Activated CD4-positive, alpha-beta T cell treated with anti-CD3 and anti-CD28 coated beads for 36 hours (primary cell): Measurements from ENCODE around the gene CENPU. TPM values are rescaled to one million over a fixed set of nuclear protein-coding genes. Genes with fewer than 3 reads are reported as not detected.
A peak's percentile ranks its signal among the peaks of the same experiment; 100 is the strongest.

Experiments used
- ATAC-seq: fragments of 200-7000 bp; cut with Tn5 transposase; one replicate; pipeline ENCODE4 v1.10.0; 2021; ENCODE audit warnings: mild to moderate bottlenecking, moderate library complexity
- CTCF ChIA-PET: fragments of 350-600 bp; sonication (Branson Sonifier 250); formaldehyde crosslinking; loops from one replicate; lab custom pipeline; 2021; ENCODE audit warnings: antibody characterized with exemption; lab: Charles Lee
- POLR2A ChIA-PET: fragments of 350-600 bp; sonication (Branson Sonifier 250); formaldehyde crosslinking; loops from one replicate; lab custom pipeline; 2021; ENCODE audit warnings: antibody characterized with exemption, inconsistent platforms; lab: Charles Lee
- DNase-seq: peaks from one replicate; pipeline ENCODE4 v3.0.0-alpha.2; 2020
- H3K27ac Mint-ChIP-seq: one replicate; pipeline ENCODE4 v1.8.0; 2021; ENCODE audit warnings: mixed read lengths
- H3K27me3 Mint-ChIP-seq: one replicate; pipeline ENCODE4 v1.8.0; 2021; ENCODE audit warnings: mixed read lengths
- H3K36me3 Mint-ChIP-seq: one replicate; pipeline ENCODE4 v1.8.0; 2021; ENCODE audit warnings: low read depth, mixed read lengths
- H3K4me1 Mint-ChIP-seq: one replicate; pipeline ENCODE4 v1.8.0; 2021; ENCODE audit warnings: mixed read lengths
- H3K4me3 Mint-ChIP-seq: one replicate; pipeline ENCODE4 v1.8.0; 2021; ENCODE audit warnings: mild to moderate bottlenecking, moderate library complexity, mixed read lengths
- H3K9me3 Mint-ChIP-seq: one replicate; pipeline ENCODE4 v1.8.0; 2021; ENCODE audit warnings: low read depth, mixed read lengths
- intact Hi-C, 2 experiments: fragments of 100-400 bp; cut with DNase I in 1 of 2; cut with micrococcal nuclease in 1 of 2; formaldehyde crosslinking; loops; one replicate each; pipeline versions ENCODE4 v1.14.2 to v1.15.1; 2022 to 2024; cut with DNase I, micrococcal nuclease
- total RNA-seq, 2 experiments: library from RNA; stranded (reverse); gene quantifications; one replicate each; pipeline ENCODE4 v1.2.3, GENCODE V29; 2021

Gene CENPU
- total RNA-seq, 2 experiments from 2014 or later: 87.7 to 88.4 TPM

- Mint-ChIP-seq H3K27me3 (no peaks in the 10 kb centered on the region), H3K27ac (peak overlapping the region; percentile 94), H3K4me1 (peaks cover 32% of the 10 kb centered on the region), H3K9me3 (no peaks in the 10 kb centered on the region), H3K4me3 (peak overlapping the region; percentile 98), H3K36me3 (peaks cover 20% of the 10 kb centered on the region)
- DNase-seq (no peak), ATAC-seq (no peak)
- CTCF ChIA-PET: interaction anchor here (0.6 to 2.1 kb wide), 6 partner anchors 11 to 1291 kb away, joined by 3 to 13 read pairs (median 4); no protein-coding TSS in a partner anchor
- POLR2A ChIA-PET: interaction anchor here (0.6 to 2.8 kb wide), 11 partner anchors 9 to 497 kb away, joined by 3 to 15 read pairs (median 4); partner anchors contain the start of genes CASP3, IRF2 and PRIMPOL
- intact Hi-C loops: loop anchor here (1.0 to 10.0 kb wide), 16 partner anchors 28 to 1290 kb away; partner anchors contain the start of genes CASP3 (in 2 of the 2), IRF2 (in 2 of the 2), PRIMPOL (in 2 of the 2) and ANKRD37 (in 1 of the 2)
Observed at GRCh38 chr4:184734758-184735157, 862 bp upstream of the CENPU start.

- intact Hi-C loops: loop anchor here (5.0 to 10.0 kb wide), 6 partner anchors 90 to 1287 kb away; partner anchors contain the start of genes CDKN2AIP (in 1 of the 2) and IRF2 (in 1 of the 2)
- peaks cover 41% of the 10 kb centered on the region for H3K36me3 Mint-ChIP-seq
- no peaks in the 10 kb centered on the region for H3K9me3 Mint-ChIP-seq
- H3K27me3 Mint-ChIP-seq: no peaks in the 10 kb centered on the region
- H3K4me3 Mint-ChIP-seq: peak overlapping the region; percentile 98
- CTCF ChIA-PET: no interaction called here
- H3K27ac Mint-ChIP-seq: peak overlapping the region; percentile 37
- ATAC-seq (no peak), DNase-seq (peak; percentile 35)
- H3K4me1 Mint-ChIP-seq: peaks cover 24% of the 10 kb centered on the region
- POLR2A ChIA-PET: interaction anchor here (0.7 to 2.8 kb wide), 4 partner anchors 83 to 476 kb away, joined by 3 to 15 read pairs (median 4); partner anchors contain the start of genes CASP3, IRF2 and PRIMPOL
Observed at GRCh38 chr4:184732126-184732525, 1.8 kb downstream of the CENPU start.

- intact Hi-C loops: loop anchor here (5.0 to 10.0 kb wide), 6 partner anchors 91 to 1286 kb away; partner anchors contain the start of genes CDKN2AIP (in 1 of the 2) and IRF2 (in 1 of the 2)
- Mint-ChIP-seq H3K4me1 (peaks cover 24% of the 10 kb centered on the region), H3K4me3 (no peak overlapping the region), H3K9me3 (no peaks in the 10 kb centered on the region), H3K27me3 (no peaks in the 10 kb centered on the region), H3K36me3 (peaks cover 49% of the 10 kb centered on the region), H3K27ac (no peak overlapping the region)
- ChIA-PET POLR2A (interaction anchor here (0.7 to 0.9 kb wide), 3 partner anchors 113 to 477 kb away, joined by 3 to 8 read pairs (median 7); no protein-coding TSS in a partner anchor), CTCF (interaction anchor here (1.2 kb wide), 2 partner anchors 9 to 467 kb away, joined by 3 read pairs; no protein-coding TSS in a partner anchor)
- no peak for ATAC-seq
- no peak for DNase-seq
Observed at GRCh38 chr4:184731056-184731455, 2.8 kb downstream of the CENPU start.

- DNase-seq (no peak), ATAC-seq (no peak)
- Mint-ChIP-seq H3K36me3 (peaks cover 55% of the 10 kb centered on the region), H3K4me1 (peaks cover 24% of the 10 kb centered on the region), H3K4me3 (no peak overlapping the region), H3K9me3 (no peaks in the 10 kb centered on the region), H3K27me3 (no peaks in the 10 kb centered on the region), H3K27ac (no peak overlapping the region)
- ChIA-PET POLR2A (no interaction called here), CTCF (interaction anchor here (1.2 to 1.7 kb wide), 3 partner anchors 10 to 466 kb away, joined by 3 to 5 read pairs (median 5); no protein-coding TSS in a partner anchor)
- intact Hi-C loops: loop anchor here (5.0 to 10.0 kb wide), 6 partner anchors 92 to 1285 kb away; partner anchors contain the start of genes CDKN2AIP (in 1 of the 2) and IRF2 (in 1 of the 2)
Observed at GRCh38 chr4:184729946-184730345, 4.0 kb downstream of the CENPU start.

GRCh38 chr4:184728858-184729257 is 5.0 kb downstream of the CENPU start:
- DNase-seq (no peak), ATAC-seq (no peak)
- Mint-ChIP-seq H3K27me3 (no peaks in the 10 kb centered on the region), H3K27ac (no peak overlapping the region), H3K4me3 (no peak overlapping the region), H3K36me3 (peaks cover 66% of the 10 kb centered on the region), H3K4me1 (peaks cover 18% of the 10 kb centered on the region), H3K9me3 (no peaks in the 10 kb centered on the region)
- CTCF ChIA-PET: interaction anchor here (0.6 to 1.7 kb wide), 3 partner anchors 9 to 467 kb away, joined by 3 to 5 read pairs (median 5); no protein-coding TSS in a partner anchor
- intact Hi-C loops: no loop called here
- POLR2A ChIA-PET: no interaction called here

GRCh38 chr4:184727430-184727829 is 6.5 kb downstream of the CENPU start:
- ATAC-seq: no peak
- Mint-ChIP-seq H3K4me1 (peaks cover 11% of the 10 kb centered on the region), H3K4me3 (no peak overlapping the region), H3K27me3 (no peaks in the 10 kb centered on the region), H3K9me3 (no peaks in the 10 kb centered on the region), H3K36me3 (peaks cover 75% of the 10 kb centered on the region), H3K27ac (no peak overlapping the region)
- intact Hi-C loops: no loop called here
- POLR2A ChIA-PET: no interaction called here
- DNase-seq: no peak
- CTCF ChIA-PET: interaction anchor here (0.9 kb wide), 1 partner anchor 37 kb away, joined by 3 read pairs; no protein-coding TSS in a partner anchor

GRCh38 chr4:184722798-184723197 is 11.1 kb downstream of the CENPU start:
- H3K27ac Mint-ChIP-seq: no peak overlapping the region
- H3K4me3 Mint-ChIP-seq: no peak overlapping the region
- no peak for DNase-seq
- peak; percentile 72 for ATAC-seq
- H3K9me3 Mint-ChIP-seq: peaks cover 7% of the 10 kb centered on the region
- POLR2A ChIA-PET: interaction anchor here (0.7 to 1.3 kb wide), 2 partner anchors 12 to 23 kb away, joined by 3 to 4 read pairs; no protein-coding TSS in a partner anchor
- intact Hi-C loops: no loop called here
- CTCF ChIA-PET: interaction anchor here (0.7 to 1.7 kb wide), 7 partner anchors 8 to 331 kb away, joined by 3 to 6 read pairs (median 3); partner anchors contain the start of gene CENPU
- no peaks in the 10 kb centered on the region for H3K27me3 Mint-ChIP-seq
- H3K36me3 Mint-ChIP-seq: peaks cover 84% of the 10 kb centered on the region
- peaks cover 4% of the 10 kb centered on the region for H3K4me1 Mint-ChIP-seq

- peaks cover 7% of the 10 kb centered on the region for H3K9me3 Mint-ChIP-seq
- ChIA-PET POLR2A (interaction anchor here (0.7 kb wide), 1 partner anchor 787 kb away, joined by 3 read pairs; no protein-coding TSS in a partner anchor), CTCF (interaction anchor here (1.7 kb wide), 1 partner anchor 13 kb away, joined by 6 read pairs; the partner anchor contains the start of gene CENPU)
- no peaks in the 10 kb centered on the region for H3K27me3 Mint-ChIP-seq
- peaks cover 84% of the 10 kb centered on the region for H3K36me3 Mint-ChIP-seq
- intact Hi-C loops: no loop called here
- H3K27ac Mint-ChIP-seq: no peak overlapping the region
- ATAC-seq: no peak
- H3K4me3 Mint-ChIP-seq: no peak overlapping the region
- DNase-seq: no peak
- H3K4me1 Mint-ChIP-seq: peaks cover 4% of the 10 kb centered on the region
Observed at GRCh38 chr4:184721254-184721653, 12.6 kb downstream of the CENPU start.

GRCh38 chr4:184719407-184719806 is 14.5 kb downstream of the CENPU start:
- ChIA-PET POLR2A (interaction anchor here (1.3 kb wide), 1 partner anchor 245 kb away, joined by 3 read pairs; the partner anchor contains the start of gene IRF2), CTCF (interaction anchor here (1.5 kb wide), 1 partner anchor 10 kb away, joined by 5 read pairs; no protein-coding TSS in a partner anchor)
- no peak for DNase-seq
- Mint-ChIP-seq H3K27me3 (no peaks in the 10 kb centered on the region), H3K4me3 (no peak overlapping the region), H3K27ac (no peak overlapping the region), H3K36me3 (peaks cover 79% of the 10 kb centered on the region), H3K9me3 (peaks cover 7% of the 10 kb centered on the region), H3K4me1 (peaks cover 4% of the 10 kb centered on the region)
- ATAC-seq: no peak
- intact Hi-C loops: no loop called here

GRCh38 chr4:184715526-184715925 is 18.4 kb downstream of the CENPU start:
- intact Hi-C loops: no loop called here
- Mint-ChIP-seq H3K4me1 (no peaks in the 10 kb centered on the region), H3K4me3 (no peak overlapping the region), H3K27me3 (no peaks in the 10 kb centered on the region), H3K27ac (no peak overlapping the region), H3K36me3 (peaks cover 62% of the 10 kb centered on the region), H3K9me3 (no peaks in the 10 kb centered on the region)
- ATAC-seq (no peak), DNase-seq (no peak)
- CTCF ChIA-PET: no interaction called here
- POLR2A ChIA-PET: no interaction called here

- no peak for ATAC-seq
- H3K4me1 Mint-ChIP-seq: no peaks in the 10 kb centered on the region
- H3K27me3 Mint-ChIP-seq: no peaks in the 10 kb centered on the region
- ChIA-PET POLR2A (interaction anchor here (0.6 kb wide), 1 partner anchor 716 kb away, joined by 3 read pairs; no protein-coding TSS in a partner anchor), CTCF (interaction anchor here (0.8 to 1.7 kb wide), 4 partner anchors 10 to 463 kb away, joined by 3 to 5 read pairs (median 3); no protein-coding TSS in a partner anchor)
- intact Hi-C loops: no loop called here
- peaks cover 61% of the 10 kb centered on the region for H3K36me3 Mint-ChIP-seq
- H3K9me3 Mint-ChIP-seq: no peaks in the 10 kb centered on the region
- DNase-seq: no peak
- H3K4me3 Mint-ChIP-seq: no peak overlapping the region
- H3K27ac Mint-ChIP-seq: no peak overlapping the region
Observed at GRCh38 chr4:184713887-184714286, 20.0 kb downstream of the CENPU start.
